OCI-LY7 (cell line): ENCODE measurements around the gene CYP39A1. TPM values are rescaled to one million over a fixed set of nuclear protein-coding genes. Genes with fewer than 3 reads are reported as not detected.
A peak's percentile ranks its signal among the peaks of the same experiment; 100 is the strongest.

Source experiments
- BruUV-seq: library from RNA; stranded (reverse); fragments of 400-500 nt; replicated peaks from 2 replicates; lab custom pipeline; 2021; lab: Mats Ljungman, UMichigan
- CTCF ChIA-PET: fragments of 300-600 bp; sonication (Branson Sonifier 250); formaldehyde crosslinking; loops from one replicate; lab custom pipeline; 2022; ENCODE audit warnings: antibody characterized with exemption; ENCODE audit not compliant: unreplicated experiment; lab: Charles Lee
- POLR2A ChIA-PET: fragments of 300-600 bp; sonication (Branson Sonifier 250); formaldehyde crosslinking; loops from one replicate; lab custom pipeline; 2022; ENCODE audit warnings: antibody characterized with exemption; lab: Charles Lee
- DNase-seq: peaks from one replicate; pipeline ENCODE4 v3.0.0-alpha.2; 2015; ENCODE audit warnings: low spot score
- H2AFZ ChIP-seq: fragments of 200-600 bp; sonication (generic), shearing (Covaris generic); 2 replicates; pipeline ENCODE4 v1.6.1; 2014; ENCODE audit warnings: mild to moderate bottlenecking, antibody characterized with exemption, low read length, moderate library complexity
- H3K27ac ChIP-seq: fragments of 200-600 bp; sonication (generic); 2 replicates; pipeline ENCODE4 v1.5.1; 2014; ENCODE audit warnings: mixed run types, low read depth, mild to moderate bottlenecking, moderate library complexity, low read length, inconsistent platforms; ENCODE audit not compliant: poor library complexity, severe bottlenecking
- H3K36me3 ChIP-seq: fragments of 200-600 bp; sonication (generic); 2 replicates; pipeline ENCODE4 v1.6.1; 2014; ENCODE audit warnings: mild to moderate bottlenecking, antibody characterized with exemption, low read length, moderate library complexity, mixed read lengths; ENCODE audit not compliant: insufficient read depth
- H3K4me1 ChIP-seq: fragments of 200-600 bp; sonication (generic); 2 replicates; pipeline ENCODE4 v1.5.1; 2014; ENCODE audit warnings: mild to moderate bottlenecking, low read length; ENCODE audit not compliant: insufficient read depth, poor library complexity, severe bottlenecking
- H3K4me2 ChIP-seq: fragments of 200-600 bp; sonication (generic); 2 replicates; pipeline ENCODE4 v1.6.1; 2014; ENCODE audit warnings: mild to moderate bottlenecking, low read length
- H3K4me3 ChIP-seq: fragments of 200-600 bp; sonication (generic); 2 replicates; pipeline ENCODE4 v1.5.1; 2014; ENCODE audit warnings: mild to moderate bottlenecking, low read depth, low read length; ENCODE audit not compliant: poor library complexity, severe bottlenecking
- H3K79me2 ChIP-seq: fragments of 200-600 bp; sonication (generic); 2 replicates; pipeline ENCODE4 v1.6.1; 2016; ENCODE audit warnings: low read depth, mild to moderate bottlenecking, low read length, moderate library complexity, mixed read lengths; ENCODE audit not compliant: insufficient read depth
- H3K9me2 ChIP-seq: fragments of 200-600 bp; sonication (generic); 2 replicates; pipeline ENCODE4 v1.6.1; 2016; ENCODE audit warnings: mild to moderate bottlenecking, low read length, mixed read lengths; ENCODE audit not compliant: insufficient read depth
- H3K9me3 ChIP-seq: fragments of 200-600 bp; sonication (generic); 2 replicates; pipeline ENCODE4 v1.6.1; 2014; ENCODE audit warnings: mild to moderate bottlenecking, mixed run types, low read length, mixed read lengths
- H4K20me1 ChIP-seq: fragments of 200-600 bp; sonication (generic); 2 replicates; pipeline ENCODE4 v1.6.1; 2014; ENCODE audit warnings: mild to moderate bottlenecking, antibody characterized with exemption, low read length, moderate library complexity, mixed read lengths; ENCODE audit not compliant: insufficient read depth
- CTCF ChIP-seq: fragments of 200-600 bp; sonication (generic); conservative IDR thresholded peaks from 2 replicates; pipeline ENCODE4 v1.5.1; 2014; ENCODE audit warnings: mild to moderate bottlenecking, antibody characterized with exemption, low read length, moderate library complexity, mixed read lengths
- EZH2phosphoT487 ChIP-seq: fragments of 200-600 bp; sonication (generic); IDR thresholded peaks from 2 replicates; pipeline ENCODE4 v1.6.1; 2018; ENCODE audit warnings: low read depth, borderline replicate concordance, mild to moderate bottlenecking, mixed run types, antibody characterized with exemption, low read length, moderate library complexity, mixed read lengths
- intact Hi-C: fragments of 100-400 bp; cut with micrococcal nuclease; formaldehyde crosslinking; loops from one replicate; pipeline ENCODE4 v1.10.0; 2022; ENCODE audit not compliant: unreplicated experiment
- total RNA-seq, 2 experiments: library from RNA; depleted of rRNA in 1 of 2; stranded (reverse); fragments of >200 nt in 1 of 2; shearing (Covaris generic) in 1 of 2; gene quantifications; 2 replicates each; pipeline ENCODE4 v1.2.3, GENCODE V29; 2014 to 2022

The CYP39A1 gene
- total RNA-seq, 2 experiments from 2014 or later, result 13.4 to 24.5 TPM

- Histone ChIP-seq H3K9me2 (no peaks in the 10 kb centered on the region), H3K36me3 (peaks cover 19% of the 10 kb centered on the region), H4K20me1 (no peaks in the 10 kb centered on the region), H3K27ac (no peak overlapping the region), H3K79me2 (no peaks in the 10 kb centered on the region), H3K4me3 (no peak overlapping the region), H2AFZ (no peak overlapping the region), H3K4me2 (no peak overlapping the region), H3K4me1 (no peaks in the 10 kb centered on the region), H3K9me3 (no peaks in the 10 kb centered on the region)
- CTCF ChIA-PET, result no interaction called here
- POLR2A ChIA-PET, result interaction anchor here (0.7 kb wide), 1 partner anchor 753 kb away, joined by 4 read pairs; no protein-coding TSS in a partner anchor
- TF ChIP-seq CTCF, result no peak
- no peak for TF ChIP-seq EZH2phosphoT487
- no TSS peak for BruUV-seq
- intact Hi-C loops, result no loop called here
- DNase-seq, result no peak
Observed at GRCh38 chr6:46684771-46685170, 32.2 kb upstream of the CYP39A1 start.

GRCh38 chr6:46677314-46677654, 24.7 kb upstream of the CYP39A1 start:
- Histone ChIP-seq H2AFZ (no peak overlapping the region), H3K79me2 (no peaks in the 10 kb centered on the region), H3K27ac (peak overlapping the region; percentile 18), H3K36me3 (peaks cover 76% of the 10 kb centered on the region), H3K9me2 (no peaks in the 10 kb centered on the region), H3K9me3 (no peaks in the 10 kb centered on the region), H3K4me2 (peak overlapping the region; percentile 35; the same call in 1 of the 2 replicates), H3K4me1 (peaks cover 39% of the 10 kb centered on the region), H4K20me1 (no peaks in the 10 kb centered on the region), H3K4me3 (no peak overlapping the region)
- TF ChIP-seq EZH2phosphoT487, result no peak
- TF ChIP-seq CTCF, result peak; percentile 78
- ChIA-PET POLR2A (no interaction called here), CTCF (no interaction called here)
- intact Hi-C loops, result no loop called here
- DNase-seq, result peak; percentile 42
- no TSS peak for BruUV-seq

GRCh38 chr6:46676604-46677313, 24.1 kb upstream of the CYP39A1 start:
- H3K4me1 ChIP-seq, result peaks cover 39% of the 10 kb centered on the region
- peak overlapping the region; percentile 18 for H3K27ac ChIP-seq
- no TSS peak for BruUV-seq
- H3K9me3 ChIP-seq, result no peaks in the 10 kb centered on the region
- no peaks in the 10 kb centered on the region for H3K79me2 ChIP-seq
- no peak overlapping the region for H2AFZ ChIP-seq
- H3K4me3 ChIP-seq, result no peak overlapping the region
- no peaks in the 10 kb centered on the region for H3K9me2 ChIP-seq
- CTCF ChIA-PET, result no interaction called here
- intact Hi-C loops, result no loop called here
- H4K20me1 ChIP-seq, result no peaks in the 10 kb centered on the region
- peak; percentile 34 for DNase-seq
- POLR2A ChIA-PET, result no interaction called here
- TF ChIP-seq CTCF (no peak), EZH2phosphoT487 (no peak)
- H3K36me3 ChIP-seq, result peaks cover 75% of the 10 kb centered on the region
- H3K4me2 ChIP-seq, result peak overlapping the region; percentile 35
